Right hindlimb (tissue), 1 donor: ENCODE results near the gene LPIN2.
"Not testable (repeated sequence)": the region's sequence is repeated elsewhere in the genome, so short reads cannot be mapped to it uniquely, and the experiment has no call there.

Source experiments
- DNase-seq: peaks from one replicate; pipeline ENCODE4 v3.0.0-alpha.2; 2018

The LPIN2 gene

GRCh38 chr18:3041843-3042242 is 28.9 kb upstream of the LPIN2 start:
- no peak for DNase-seq

GRCh38 chr18:3040881-3041280 is 27.9 kb upstream of the LPIN2 start:
- no peak for DNase-seq

- no peak for DNase-seq
Measured at GRCh38 chr18:3040173-3040572, 27.2 kb upstream of the LPIN2 start.

- DNase-seq: no peak
Measured at GRCh38 chr18:3037423-3037915, 24.5 kb upstream of the LPIN2 start.

- no peak for DNase-seq
Measured at GRCh38 chr18:3036108-3036507, 23.2 kb upstream of the LPIN2 start.

- DNase-seq: no peak
Measured at GRCh38 chr18:3035635-3036034, 22.7 kb upstream of the LPIN2 start.

GRCh38 chr18:3032721-3033120 is 19.8 kb upstream of the LPIN2 start:
- DNase-seq: no peak

- DNase-seq: no peak
Measured at GRCh38 chr18:3029215-3029952, 16.4 kb upstream of the LPIN2 start.

- not testable (repeated sequence) for DNase-seq
Measured at GRCh38 chr18:3028115-3028514, 15.2 kb upstream of the LPIN2 start.

- no peak for DNase-seq
Measured at GRCh38 chr18:3027370-3027891, 14.5 kb upstream of the LPIN2 start.

GRCh38 chr18:3025544-3025943 is 12.6 kb upstream of the LPIN2 start:
- no peak for DNase-seq

- DNase-seq: not testable (repeated sequence)
Measured at GRCh38 chr18:3023603-3024002, 10.7 kb upstream of the LPIN2 start.

- DNase-seq: no peak
Measured at GRCh38 chr18:3016585-3017297, 3.8 kb upstream of the LPIN2 start.

- DNase-seq: no peak
Measured at GRCh38 chr18:3015851-3016250, 2.9 kb upstream of the LPIN2 start.

GRCh38 chr18:3015204-3015592 is 2.3 kb upstream of the LPIN2 start:
- DNase-seq: no peak

GRCh38 chr18:3014503-3015203 is 1.7 kb upstream of the LPIN2 start:
- DNase-seq: no peak

- peak; percentile 78 for DNase-seq
Measured at GRCh38 chr18:3012136-3013023, 564 bp downstream of the LPIN2 start.

- DNase-seq: no peak
Measured at GRCh38 chr18:3010086-3010485, 2.9 kb downstream of the LPIN2 start.

- no peak for DNase-seq
Measured at GRCh38 chr18:3008541-3008940, 4.4 kb downstream of the LPIN2 start.

GRCh38 chr18:3007491-3007890 is 5.5 kb downstream of the LPIN2 start:
- DNase-seq: no peak

GRCh38 chr18:3005462-3005861 is 7.5 kb downstream of the LPIN2 start:
- DNase-seq: no peak

GRCh38 chr18:3003766-3004165 is 9.2 kb downstream of the LPIN2 start:
- DNase-seq: not testable (repeated sequence)
